Choroid plexus epithelial cell (primary cell): ENCODE data around the gene RAI14.

Experiments used
- DNase-seq: peaks from one replicate; pipeline ENCODE4 v3.0.0-alpha.2; 2010; ENCODE audit warnings: low read depth
- H3K4me3 ChIP-seq: 2 replicates; pipeline ENCODE4 v1.5.1; 2011; ENCODE audit warnings: low read depth, mild to moderate bottlenecking, control low read depth, low read length, moderate library complexity
- TF ChIP-seq, protein P1 (sequence below): conservative IDR thresholded peaks from 2 replicates; pipeline ENCODE4 v1.5.1; 2011; ENCODE audit warnings: low read depth, mild to moderate bottlenecking, control low read depth, inconsistent platforms, low read length, moderate library complexity

Gene RAI14

GRCh38 chr5:34838785-34839714 is 182.9 kb downstream of the RAI14 start, which contains the start of gene TTC23L:
Gene TTC23L (plus strand): TSS chr5:34839164. CDS start chr5:34840672, 1,508 bp downstream.
- peak within 1 kb of the TSS; percentile 88 for H3K4me3 ChIP-seq
- peak; percentile 91 for DNase-seq
- TF ChIP-seq, protein P1, sequence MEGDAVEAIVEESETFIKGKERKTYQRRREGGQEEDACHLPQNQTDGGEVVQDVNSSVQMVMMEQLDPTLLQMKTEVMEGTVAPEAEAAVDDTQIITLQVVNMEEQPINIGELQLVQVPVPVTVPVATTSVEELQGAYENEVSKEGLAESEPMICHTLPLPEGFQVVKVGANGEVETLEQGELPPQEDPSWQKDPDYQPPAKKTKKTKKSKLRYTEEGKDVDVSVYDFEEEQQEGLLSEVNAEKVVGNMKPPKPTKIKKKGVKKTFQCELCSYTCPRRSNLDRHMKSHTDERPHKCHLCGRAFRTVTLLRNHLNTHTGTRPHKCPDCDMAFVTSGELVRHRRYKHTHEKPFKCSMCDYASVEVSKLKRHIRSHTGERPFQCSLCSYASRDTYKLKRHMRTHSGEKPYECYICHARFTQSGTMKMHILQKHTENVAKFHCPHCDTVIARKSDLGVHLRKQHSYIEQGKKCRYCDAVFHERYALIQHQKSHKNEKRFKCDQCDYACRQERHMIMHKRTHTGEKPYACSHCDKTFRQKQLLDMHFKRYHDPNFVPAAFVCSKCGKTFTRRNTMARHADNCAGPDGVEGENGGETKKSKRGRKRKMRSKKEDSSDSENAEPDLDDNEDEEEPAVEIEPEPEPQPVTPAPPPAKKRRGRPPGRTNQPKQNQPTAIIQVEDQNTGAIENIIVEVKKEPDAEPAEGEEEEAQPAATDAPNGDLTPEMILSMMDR, result no peak

- H3K4me3 ChIP-seq, result no peak overlapping the region
- TF ChIP-seq, protein P1, result no peak
- DNase-seq, result no peak
Measured at GRCh38 chr5:34841816-34842215, 185.7 kb downstream of the RAI14 start.

- no peak overlapping the region for H3K4me3 ChIP-seq
- TF ChIP-seq, protein P1, result no peak
- DNase-seq, result no peak
Measured at GRCh38 chr5:34842554-34842953, 186.4 kb downstream of the RAI14 start.

DNA sequence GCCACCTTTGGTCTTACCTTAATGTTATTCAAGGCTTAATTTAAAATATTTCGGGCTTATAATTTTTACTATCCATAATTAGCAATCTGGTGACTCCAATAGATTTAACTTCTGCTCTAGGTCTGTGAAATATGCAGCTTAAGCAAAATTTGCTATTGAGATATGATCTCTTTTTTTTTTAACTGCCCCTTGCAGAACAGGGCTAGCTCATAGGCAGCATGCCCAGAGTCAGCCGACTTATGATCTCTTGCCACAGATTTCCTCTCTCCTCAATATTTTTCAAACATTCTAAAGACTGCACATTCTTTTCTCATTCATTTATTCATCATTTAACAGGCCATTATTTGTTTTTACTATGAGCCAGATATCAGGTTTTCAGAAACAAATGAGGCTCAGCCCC is 187.4 kb downstream of the RAI14 start:
- DNase-seq, result peak; percentile 76
- TF ChIP-seq, protein P1, result no peak
- no peak overlapping the region for H3K4me3 ChIP-seq

- no peak for DNase-seq
- TF ChIP-seq, protein P1, result no peak
- H3K4me3 ChIP-seq, result no peak overlapping the region
Measured at GRCh38 chr5:34844106-34844505, 188.0 kb downstream of the RAI14 start.

DNA sequence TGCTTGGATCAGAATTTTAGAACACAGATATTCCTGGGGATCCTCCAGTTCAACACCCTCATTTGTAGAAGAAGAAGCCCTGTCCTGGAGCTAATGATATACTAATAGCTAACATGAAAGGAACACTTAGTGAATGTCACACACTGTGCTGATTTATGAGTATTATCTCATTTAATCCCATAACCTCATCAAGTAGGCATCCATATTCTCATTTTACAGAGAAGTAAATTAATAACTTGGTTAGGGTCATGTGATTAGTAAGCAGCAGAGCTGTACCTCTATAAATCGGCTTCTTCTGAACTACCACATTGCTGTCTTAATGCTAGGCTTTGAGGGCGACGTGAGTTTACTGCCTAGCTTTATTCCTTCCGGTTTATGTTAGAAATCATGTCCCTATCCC is 188.9 kb downstream of the RAI14 start:
- TF ChIP-seq, protein P1, result no peak
- DNase-seq, result no peak
- no peak overlapping the region for H3K4me3 ChIP-seq
